Common myeloid progenitor, CD34-positive (primary cell): ENCODE results near the gene PRKAG3.

Source experiments
- CTCF ChIA-PET: fragments of 350-600 bp; sonication (Branson Sonifier 250); formaldehyde crosslinking; loops from one replicate; lab custom pipeline; 2021; ENCODE audit warnings: antibody characterized with exemption; lab: Charles Lee
- POLR2A ChIA-PET: fragments of 350-600 bp; sonication (Branson Sonifier 250); formaldehyde crosslinking; loops from one replicate; lab custom pipeline; 2021; ENCODE audit warnings: antibody characterized with exemption; lab: Charles Lee
- DNase-seq, 3 donors: peaks; one replicate each; pipeline versions ENCODE4 v3.0.0 to v3.0.0-alpha.2; 2013
- H3K27ac ChIP-seq, 2 experiments: 1 replicate in 1 of 2; 2 replicates in 1 of 2; pipeline ENCODE4 v1.7.0; 2013; ENCODE audit warnings: inconsistent platforms in 2 of 2, low read length in 2 of 2, mild to moderate bottlenecking in 2 of 2, low read depth in 1 of 2, moderate library complexity in 1 of 2; ENCODE audit not compliant: severe bottlenecking in 2 of 2, insufficient read depth in 1 of 2, poor library complexity in 1 of 2
- H3K27me3 ChIP-seq, 5 experiments: replicated peaks in 2 of 5; 1 replicate in 3 of 5; 2 replicates in 2 of 5; pipeline versions ENCODE4 v1.6.1 to v1.7.0; 2013; ENCODE audit warnings: low read length in 4 of 5, mild to moderate bottlenecking in 2 of 5, moderate library complexity in 2 of 5, inconsistent platforms in 1 of 5; ENCODE audit not compliant: insufficient read depth in 5 of 5, control insufficient read depth in 4 of 5
- H3K36me3 ChIP-seq, 4 experiments: 1 replicate in 2 of 4; 2 replicates in 2 of 4; pipeline versions ENCODE4 v1.6.1 to v1.7.0; 2013; ENCODE audit warnings: low read length in 3 of 4, control low read depth in 1 of 4, mild to moderate bottlenecking in 1 of 4; ENCODE audit not compliant: control insufficient read depth in 4 of 4, insufficient read depth in 4 of 4
- H3K4me1 ChIP-seq, 4 experiments: 1 replicate in 3 of 4; 2 replicates in 1 of 4; pipeline versions ENCODE4 v1.6.1 to v1.7.1; 2013; ENCODE audit warnings: low read length in 3 of 4, mild to moderate bottlenecking in 3 of 4, control low read depth in 1 of 4, inconsistent platforms in 1 of 4, moderate library complexity in 1 of 4; ENCODE audit not compliant: control insufficient read depth in 4 of 4, insufficient read depth in 4 of 4; ENCODE audit errors: control extremely low read depth in 1 of 4
- H3K4me3 ChIP-seq, 7 experiments: 1 replicate in 4 of 7; 2 replicates in 3 of 7; pipeline versions ENCODE4 v1.5.1 to v1.7.0; 2013; ENCODE audit warnings: mild to moderate bottlenecking in 7 of 7, low read length in 6 of 7, moderate library complexity in 6 of 7, inconsistent platforms in 2 of 7, low read depth in 2 of 7, control low read depth in 1 of 7; ENCODE audit not compliant: insufficient read depth in 4 of 7, control insufficient read depth in 1 of 7; ENCODE audit errors: extremely low read depth in 1 of 7
- H3K9me3 ChIP-seq, 5 experiments: 1 replicate in 4 of 5; 2 replicates in 1 of 5; pipeline versions ENCODE4 v1.6.1 to v1.7.1; 2013; ENCODE audit warnings: low read length in 4 of 5, mild to moderate bottlenecking in 2 of 5, inconsistent platforms in 1 of 5, low read depth in 1 of 5, moderate library complexity in 1 of 5; ENCODE audit not compliant: control insufficient read depth in 4 of 5, insufficient read depth in 2 of 5; ENCODE audit errors: control extremely low read depth in 1 of 5
- WGBS: methylation state at CpG from one replicate; pipeline ENCODE4 v1.1.5; 2013; ENCODE audit not compliant: insufficient coverage; 5-methylcytosine and 5-hydroxymethylcytosine counted together

Gene PRKAG3

DNA sequence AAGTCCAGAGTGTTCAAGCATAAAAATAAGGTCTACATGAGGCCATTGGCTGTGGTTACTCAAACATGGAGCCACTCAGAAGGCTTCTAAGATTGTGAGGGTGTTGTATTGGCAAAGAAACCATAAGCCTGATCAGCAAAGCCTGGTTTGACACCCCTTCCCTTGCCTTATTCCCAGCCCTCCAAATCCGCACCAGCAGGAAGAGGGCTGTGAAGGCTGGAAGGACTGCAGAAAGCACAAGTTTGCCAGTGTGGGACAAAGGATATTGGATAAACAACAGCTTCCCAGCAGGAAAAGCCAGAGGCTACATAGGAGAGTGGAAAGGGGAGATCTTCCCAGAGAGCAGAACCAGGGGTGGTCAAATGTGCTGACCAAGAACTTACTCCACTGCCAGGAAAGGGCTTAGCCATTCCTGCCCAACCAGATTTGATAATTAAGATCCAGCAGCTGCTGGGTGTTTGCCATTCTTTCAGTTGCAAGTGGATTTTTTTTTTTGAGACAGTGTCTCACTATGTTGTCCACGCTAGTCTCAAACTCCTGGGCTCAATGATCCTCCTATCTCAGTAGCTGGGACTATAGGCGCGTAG is 1.5 kb upstream of the PRKAG3 start:
- Histone ChIP-seq H3K9me3 (peaks cover 0 to 10% (median under 1%) of the 10 kb centered on the region in 5 experiments), H3K27ac (no peak overlapping the region), H3K36me3 (no peaks in the 10 kb centered on the region), H3K4me3 (no peak overlapping the region), H3K27me3 (peaks cover 0 to 50% (median 20%) of the 10 kb centered on the region in 5 experiments), H3K4me1 (no peaks in the 10 kb centered on the region)
- no peak for DNase-seq
- CTCF ChIA-PET = no interaction called here
- POLR2A ChIA-PET = no interaction called here
- WGBS = 89% methylated on average over 4 of the region's 4 CpGs

DNA sequence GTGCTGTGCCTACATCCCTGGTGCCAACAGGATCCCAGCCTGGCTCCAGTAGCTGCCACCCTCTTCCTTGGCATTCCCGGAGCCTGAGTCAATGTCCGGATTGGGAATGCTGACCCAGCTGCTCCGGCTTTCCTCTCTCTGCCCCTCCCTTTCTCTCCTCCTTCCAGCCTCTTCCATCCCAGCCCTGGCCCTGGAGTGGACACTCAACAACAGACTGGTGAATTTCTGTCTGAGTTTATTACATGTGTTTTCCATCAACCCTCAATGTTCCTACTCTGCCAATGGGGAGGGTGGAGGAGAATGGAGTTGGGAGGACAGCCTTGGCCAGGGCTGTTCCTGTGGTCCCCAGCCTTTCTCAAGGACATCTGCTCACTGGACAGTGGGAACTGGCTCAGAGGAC is 917 bp upstream of the PRKAG3 start:
- no peaks in the 10 kb centered on the region for H3K36me3 ChIP-seq
- H3K27ac ChIP-seq = no peak overlapping the region
- peaks cover 0 to 51% (median 20%) of the 10 kb centered on the region in 5 experiments for H3K27me3 ChIP-seq
- POLR2A ChIA-PET = no interaction called here
- CTCF ChIA-PET = no interaction called here
- no peak for DNase-seq
- H3K4me1 ChIP-seq = no peaks in the 10 kb centered on the region
- no peak overlapping the region for H3K4me3 ChIP-seq
- peaks cover 0 to 8% (median 0%) of the 10 kb centered on the region in 5 experiments for H3K9me3 ChIP-seq
- WGBS = 100% methylated on average over 3 of the region's 3 CpGs

DNA sequence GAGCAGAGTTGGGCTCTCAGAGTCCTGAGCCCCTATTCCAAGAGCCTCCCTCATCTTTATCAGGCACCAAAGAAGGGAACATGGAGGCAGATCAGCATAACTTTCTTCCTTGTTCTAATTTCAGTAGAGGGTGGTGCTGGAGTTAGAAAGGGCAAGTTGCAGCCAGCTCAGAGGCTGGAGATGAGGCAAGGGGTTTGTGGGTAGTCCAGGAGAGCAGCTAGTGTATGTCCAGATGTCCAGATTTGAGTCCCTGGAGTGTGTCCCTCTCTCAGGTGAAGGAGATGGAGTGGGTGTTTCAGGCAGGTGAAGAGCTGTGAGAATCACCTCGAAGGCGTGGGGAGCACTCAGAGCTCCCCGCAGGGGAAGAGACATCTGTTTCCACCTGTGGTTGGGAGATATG is 478 bp upstream of the PRKAG3 start:
- Histone ChIP-seq H3K36me3 (no peaks in the 10 kb centered on the region), H3K9me3 (peaks cover 0 to 4% (median 0%) of the 10 kb centered on the region in 5 experiments), H3K27me3 (peaks cover 0 to 55% (median 17%) of the 10 kb centered on the region in 5 experiments), H3K4me3 (no peak overlapping the region), H3K4me1 (no peaks in the 10 kb centered on the region), H3K27ac (no peak overlapping the region)
- DNase-seq = no peak
- ChIA-PET CTCF (no interaction called here), POLR2A (no interaction called here)
- 100% methylated on average over 1 of the region's 3 CpGs for WGBS

DNA sequence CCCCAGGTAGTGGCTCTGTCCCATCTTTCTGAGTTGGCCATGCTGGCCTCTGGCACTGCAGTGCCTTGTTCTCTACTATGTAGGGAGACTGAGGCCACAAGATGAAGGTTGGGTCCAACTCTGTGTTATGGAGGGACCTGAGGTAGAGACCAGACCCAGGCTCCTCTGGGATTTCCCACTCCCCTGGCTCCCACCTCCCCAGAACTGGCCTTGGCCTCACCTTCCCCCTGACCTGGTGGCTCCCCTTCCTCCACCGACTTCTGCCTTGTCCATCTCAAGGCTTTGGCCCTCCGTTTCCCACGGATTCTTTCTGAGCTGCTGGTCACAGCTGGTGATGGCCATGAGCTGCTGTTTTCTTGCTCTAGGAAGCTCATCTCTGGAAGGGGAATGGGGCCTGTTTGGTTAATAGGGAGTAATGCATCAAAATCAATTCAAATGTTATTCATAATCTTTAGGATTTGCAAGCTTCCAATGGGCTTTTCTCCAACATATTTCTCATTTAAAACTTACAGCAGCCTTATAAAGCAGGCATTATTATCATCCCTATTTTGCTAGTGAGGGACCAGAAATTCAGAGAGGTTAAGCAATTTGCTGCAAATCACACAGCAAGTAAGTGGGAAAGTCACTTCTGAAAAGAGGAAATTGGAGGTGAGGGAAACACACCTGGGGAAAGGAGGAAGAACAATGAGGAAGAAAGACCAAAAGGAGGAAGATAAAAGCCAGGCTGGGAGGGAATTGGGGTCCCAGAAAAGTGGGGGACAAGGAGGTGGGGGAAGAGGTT is 887 bp downstream of the PRKAG3 start:
- ChIA-PET CTCF (no interaction called here), POLR2A (no interaction called here)
- H3K27me3 ChIP-seq = peaks cover 0 to 55% (median 15%) of the 10 kb centered on the region in 5 experiments
- H3K9me3 ChIP-seq = no peaks in the 10 kb centered on the region
- no peaks in the 10 kb centered on the region for H3K4me1 ChIP-seq
- DNase-seq = no peak
- no peak overlapping the region for H3K27ac ChIP-seq
- WGBS = 100% methylated on average over 1 of the region's 3 CpGs
- no peaks in the 10 kb centered on the region for H3K36me3 ChIP-seq
- no peak overlapping the region for H3K4me3 ChIP-seq

DNA sequence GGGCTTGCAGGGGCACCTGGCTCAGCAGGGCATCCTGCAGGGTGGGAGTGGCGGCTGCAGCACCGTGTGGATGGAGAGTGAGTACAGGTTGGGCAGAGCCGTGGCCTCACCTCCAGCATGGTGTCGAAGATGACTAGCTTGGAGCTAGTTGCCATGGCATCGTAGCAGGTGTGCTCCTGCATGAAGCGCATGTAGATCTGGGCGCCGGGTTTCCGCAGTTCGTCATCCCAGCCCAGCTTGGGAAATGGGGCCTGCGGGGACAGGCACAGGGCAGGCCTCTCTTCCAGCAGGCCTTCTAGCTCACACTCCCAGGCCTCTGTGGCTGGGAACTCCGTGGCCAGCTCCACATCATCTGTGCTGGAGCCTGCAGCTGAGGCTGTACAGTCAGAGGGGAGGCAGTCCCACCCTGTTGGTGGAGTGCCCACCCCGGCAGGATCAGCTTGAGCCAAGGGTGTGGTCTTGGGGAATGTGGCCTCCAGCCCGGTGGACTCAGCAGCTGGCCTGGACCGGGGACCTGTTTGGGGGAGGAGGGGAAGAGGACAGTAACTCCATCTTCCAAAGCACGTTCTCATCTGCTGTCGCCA is 1.6 kb downstream of the PRKAG3 start:
- ChIA-PET CTCF (interaction anchor here (0.6 to 1.0 kb wide), 2 partner anchors 119 to 485 kb away, joined by 3 to 4 read pairs; partner anchors contain the start of gene TTLL4), POLR2A (no interaction called here)
- no peaks in the 10 kb centered on the region for H3K36me3 ChIP-seq
- WGBS = 94% methylated on average over 13 of the region's 17 CpGs
- H3K9me3 ChIP-seq = no peaks in the 10 kb centered on the region
- H3K4me1 ChIP-seq = no peaks in the 10 kb centered on the region
- no peak overlapping the region for H3K27ac ChIP-seq
- DNase-seq = no peak
- H3K4me3 ChIP-seq = no peak overlapping the region
- peaks cover 0 to 52% (median 12%) of the 10 kb centered on the region in 5 experiments for H3K27me3 ChIP-seq

DNA sequence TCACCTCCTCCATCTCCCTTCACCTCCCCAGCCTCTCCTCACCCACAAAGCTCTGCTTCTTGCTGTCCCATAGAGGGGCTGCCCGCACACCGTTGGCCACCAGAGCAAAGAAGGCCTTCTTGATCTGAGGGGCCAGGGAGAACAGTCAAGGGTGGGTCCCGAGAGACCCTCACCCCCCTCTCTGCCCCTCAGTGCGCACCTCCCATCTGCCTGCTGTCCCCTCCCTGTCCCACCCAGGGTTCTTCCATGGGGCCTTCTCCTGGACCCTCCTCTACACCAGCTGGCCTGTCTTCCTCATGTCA is 3.2 kb downstream of the PRKAG3 start:
- Histone ChIP-seq H3K36me3 (no peaks in the 10 kb centered on the region), H3K9me3 (no peaks in the 10 kb centered on the region), H3K4me1 (no peaks in the 10 kb centered on the region), H3K27ac (no peak overlapping the region), H3K4me3 (no peak overlapping the region), H3K27me3 (peaks cover 0 to 39% (median 8%) of the 10 kb centered on the region in 5 experiments)
- ChIA-PET CTCF (interaction anchor here (0.9 kb wide), 1 partner anchor 20 kb away, joined by 4 read pairs; no protein-coding TSS in a partner anchor), POLR2A (no interaction called here)
- 97% methylated on average over 3 of the region's 4 CpGs for WGBS
- no peak for DNase-seq
